ENCODE results near the gene COA6.

DNA sequence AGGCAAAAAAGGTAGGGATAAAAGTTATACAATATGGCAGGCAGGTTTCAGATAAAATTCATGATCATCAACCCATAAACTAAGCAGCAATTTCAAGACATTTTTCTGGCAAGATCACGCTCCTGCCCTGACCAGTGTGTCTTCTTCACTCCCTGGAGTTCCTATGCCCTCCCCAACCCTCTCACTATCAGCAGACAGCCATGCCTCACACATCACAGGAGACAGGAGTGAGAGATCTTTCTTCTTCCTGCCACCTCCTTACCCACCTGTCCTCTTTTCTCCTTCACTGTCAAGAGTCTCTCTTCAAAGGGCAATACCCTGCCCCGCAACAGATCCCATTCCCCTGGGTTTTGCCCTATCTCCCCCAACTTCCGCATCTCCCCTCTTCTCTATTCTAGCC, 28.4 kb downstream of the COA6 start:
- TF ChIP-seq, protein P1, sequence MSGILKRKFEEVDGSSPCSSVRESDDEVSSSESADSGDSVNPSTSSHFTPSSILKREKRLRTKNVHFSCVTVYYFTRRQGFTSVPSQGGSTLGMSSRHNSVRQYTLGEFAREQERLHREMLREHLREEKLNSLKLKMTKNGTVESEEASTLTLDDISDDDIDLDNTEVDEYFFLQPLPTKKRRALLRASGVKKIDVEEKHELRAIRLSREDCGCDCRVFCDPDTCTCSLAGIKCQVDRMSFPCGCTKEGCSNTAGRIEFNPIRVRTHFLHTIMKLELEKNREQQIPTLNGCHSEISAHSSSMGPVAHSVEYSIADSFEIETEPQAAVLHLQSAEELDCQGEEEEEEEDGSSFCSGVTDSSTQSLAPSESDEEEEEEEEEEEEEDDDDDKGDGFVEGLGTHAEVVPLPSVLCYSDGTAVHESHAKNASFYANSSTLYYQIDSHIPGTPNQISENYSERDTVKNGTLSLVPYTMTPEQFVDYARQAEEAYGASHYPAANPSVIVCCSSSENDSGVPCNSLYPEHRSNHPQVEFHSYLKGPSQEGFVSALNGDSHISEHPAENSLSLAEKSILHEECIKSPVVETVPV (CRISPR knock-in tag; IDR thresholded peaks at IDR 0.05) = no peak
- TF ChIP-seq ZFP30 (CRISPR knock-in tag; IDR thresholded peaks at IDR 0.05) (no peak), PATZ1 (CRISPR knock-in tag; IDR thresholded peaks at IDR 0.05; ENCODE audit: borderline replicate concordance) (no peak), ZC3H10 (CRISPR knock-in tag; IDR thresholded peaks at IDR 0.05) (no peak), BACH2 (CRISPR knock-in tag; IDR thresholded peaks at IDR 0.05; ENCODE audit: borderline replicate concordance) (no peak), CREB5 (CRISPR knock-in tag; IDR thresholded peaks at IDR 0.05; ENCODE audit: low read depth) (no peak), RARB (CRISPR knock-in tag; IDR thresholded peaks at IDR 0.05) (no peak), ZFP3 (CRISPR knock-in tag; IDR thresholded peaks at IDR 0.05) (no peak), ARNTL (CRISPR knock-in tag; IDR thresholded peaks at IDR 0.05; ENCODE audit: borderline replicate concordance, low read depth) (no peak), ISL1 (CRISPR knock-in tag; IDR thresholded peaks at IDR 0.05) (no peak), TCF4 (CRISPR knock-in tag; IDR thresholded peaks at IDR 0.05; ENCODE audit: borderline replicate concordance) (no peak)
